HG03354 (cell line): Measurements from ENCODE around the gene MGAT4C.
"Not testable (repeated sequence)": the region's sequence is repeated elsewhere in the genome, so short reads cannot be mapped to it uniquely, and the experiment has no call there.

Experiments used
- ATAC-seq: cut with Tn5 transposase; IDR thresholded peaks from one replicate; pipeline ENCODE4 v1.9.1; 2021; ENCODE audit warnings: mild to moderate bottlenecking; ENCODE audit not compliant: unreplicated experiment, poor library complexity, severe bottlenecking

MGAT4C gene

DNA sequence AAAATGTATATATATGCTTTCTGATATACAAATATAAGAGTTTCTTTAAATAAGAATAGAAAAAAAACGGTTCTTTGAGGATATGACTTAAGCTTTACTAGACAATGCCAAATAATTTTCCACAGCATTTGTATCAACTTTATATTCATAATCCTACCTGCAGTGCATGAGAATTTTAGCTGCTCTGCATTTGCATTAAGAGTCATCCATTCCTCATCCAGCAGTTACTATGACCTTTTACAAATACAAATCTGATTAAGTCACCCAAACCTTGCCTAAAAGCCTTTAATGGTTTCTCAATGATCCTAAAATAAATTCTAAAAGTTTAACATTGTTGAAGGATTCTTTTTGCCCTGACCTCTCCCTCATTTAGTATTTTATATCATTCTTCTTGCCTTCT lies 116.5 kb downstream of the MGAT4C start:
- no peak for ATAC-seq

DNA sequence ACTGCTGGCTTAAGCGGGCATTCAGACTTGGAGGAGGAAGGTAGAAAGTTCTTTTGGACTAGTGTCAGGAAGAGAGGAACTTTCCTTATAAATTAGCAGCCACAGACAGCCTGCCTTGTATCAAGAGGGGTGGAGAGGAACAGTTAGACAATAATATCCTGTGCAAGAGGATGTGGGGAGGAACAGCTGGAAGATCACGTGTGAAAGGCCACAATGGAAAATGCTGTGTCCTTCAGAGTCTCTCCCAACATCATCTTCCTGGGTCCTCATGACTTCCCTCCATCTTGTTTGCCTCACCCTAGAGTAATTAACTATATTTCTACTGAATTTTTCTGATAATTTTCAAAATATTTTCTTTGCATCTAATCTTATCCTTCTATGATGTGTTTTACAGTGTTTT lies 117.4 kb downstream of the MGAT4C start:
- ATAC-seq = no peak

DNA sequence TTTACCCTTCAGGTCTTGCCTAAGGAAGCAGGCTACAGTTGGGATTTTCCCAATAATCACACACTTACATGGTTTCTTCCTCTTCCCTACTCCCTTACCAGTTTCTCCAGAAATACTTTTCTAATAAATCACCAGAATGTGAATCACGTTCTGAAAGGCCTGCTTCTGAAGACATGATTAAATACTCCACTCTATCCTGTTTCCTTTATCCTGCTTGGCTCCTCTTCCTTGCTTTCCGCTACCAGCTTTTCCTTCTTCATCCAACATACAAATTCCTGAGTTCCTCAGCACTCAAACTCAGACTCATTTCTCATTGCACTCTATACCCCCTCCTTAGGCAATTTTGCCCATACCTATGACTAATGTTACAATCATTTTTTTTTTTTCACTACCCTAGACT lies 118.3 kb downstream of the MGAT4C start:
- ATAC-seq = no peak

DNA sequence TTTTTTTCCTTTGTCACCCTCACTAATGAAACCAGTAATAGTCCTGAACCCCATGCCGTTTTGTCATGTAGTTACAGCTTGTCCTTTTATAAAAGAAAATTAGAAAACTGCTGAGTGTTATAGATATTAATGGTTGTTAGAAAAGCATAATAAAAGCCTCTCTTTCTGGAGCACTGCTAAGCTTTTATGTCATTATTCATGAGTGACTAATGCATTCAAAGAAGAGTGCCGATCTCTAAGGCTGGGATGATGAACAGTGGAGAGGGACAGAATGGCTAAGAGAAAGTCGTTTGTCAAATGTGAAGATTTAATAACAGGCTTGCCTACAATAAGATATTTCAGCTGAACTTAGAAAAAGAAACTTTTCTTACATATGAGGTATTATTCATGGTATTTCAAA lies 121.6 kb downstream of the MGAT4C start:
- no peak for ATAC-seq

DNA sequence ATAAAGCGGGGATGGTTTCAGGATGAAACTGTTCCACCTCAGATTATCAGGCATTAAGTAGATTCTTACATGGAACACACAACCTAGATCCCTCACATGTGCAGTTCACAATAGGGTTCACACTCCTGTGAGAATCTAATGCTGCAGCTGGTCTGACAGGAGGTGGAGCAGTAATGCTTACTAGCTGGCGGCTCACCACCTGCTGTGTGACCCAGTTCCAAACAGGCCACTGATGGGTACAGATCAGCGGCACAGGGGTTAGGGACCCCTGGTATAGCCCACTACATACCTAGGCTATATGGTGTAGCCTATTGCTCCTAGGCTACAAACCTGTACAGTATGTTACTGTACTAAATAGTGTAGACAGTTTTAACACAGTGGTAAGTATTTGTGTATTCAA lies 129.3 kb downstream of the MGAT4C start:
- ATAC-seq = not testable (repeated sequence)

DNA sequence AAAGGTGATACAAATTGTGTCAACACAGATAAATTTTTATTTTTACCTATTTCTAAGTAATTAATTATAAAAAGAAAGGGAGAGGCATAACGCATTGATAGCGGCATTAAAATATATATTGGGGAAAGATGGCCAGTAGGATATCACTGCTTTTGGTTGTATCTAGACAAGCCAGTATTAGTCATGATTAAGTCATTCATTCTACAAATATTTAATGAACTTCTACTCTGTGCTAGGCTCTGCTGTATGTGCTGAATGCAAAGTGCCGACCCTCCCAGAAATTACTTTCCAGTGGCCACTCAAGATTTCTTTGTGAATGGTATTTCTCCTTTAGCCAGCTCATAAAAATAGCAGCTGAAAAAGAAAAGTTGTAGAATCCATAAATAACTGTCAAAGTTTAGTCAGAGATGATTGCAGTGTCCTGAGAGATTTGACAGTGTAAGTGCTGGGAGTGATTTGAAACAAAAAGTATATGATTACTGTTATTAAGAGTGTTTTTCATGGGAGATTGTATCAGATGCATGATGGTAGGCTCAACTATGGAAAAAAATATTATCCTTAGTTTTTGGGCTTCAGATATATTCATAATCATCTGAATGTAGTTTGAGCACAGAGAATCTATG lies 133.2 kb downstream of the MGAT4C start:
- no peak for ATAC-seq

DNA sequence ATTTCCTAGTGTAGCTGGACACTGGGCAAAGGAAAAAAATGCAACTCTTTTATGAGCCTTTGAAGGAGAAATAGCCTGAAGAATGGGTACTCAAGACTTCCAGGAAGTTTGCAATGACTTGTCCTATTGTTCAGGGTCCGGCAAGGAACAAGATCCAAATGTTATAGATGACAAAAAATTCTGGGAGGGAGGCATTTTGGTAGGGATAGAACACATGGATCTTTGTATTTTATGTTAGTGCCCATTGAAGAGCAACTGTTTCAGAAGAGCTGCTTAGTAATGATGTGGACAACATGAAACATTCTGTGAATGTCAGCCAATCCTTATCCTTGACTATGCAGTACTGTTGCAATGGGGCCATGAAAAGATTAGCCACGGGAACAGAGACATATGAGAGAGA lies 138.0 kb downstream of the MGAT4C start:
- no peak for ATAC-seq

DNA sequence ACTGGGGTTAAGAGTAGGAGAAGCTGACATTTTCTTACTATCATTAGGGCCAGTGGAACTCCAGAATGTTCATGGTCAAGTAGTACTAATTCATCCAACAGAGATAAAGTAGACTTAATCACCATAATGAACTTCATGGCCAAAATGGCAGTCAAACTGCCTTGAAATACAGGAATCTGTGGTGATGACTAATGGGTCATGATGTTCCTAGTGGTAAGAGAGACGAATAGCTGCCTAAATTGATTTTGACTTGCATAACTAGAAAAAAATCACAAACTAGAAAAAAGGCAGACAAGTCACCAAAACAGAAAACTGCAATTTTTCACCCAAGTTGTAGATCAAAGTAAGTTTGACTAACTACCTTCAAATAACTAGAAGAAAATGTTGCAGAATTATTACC lies 138.5 kb downstream of the MGAT4C start:
- ATAC-seq = no peak

DNA sequence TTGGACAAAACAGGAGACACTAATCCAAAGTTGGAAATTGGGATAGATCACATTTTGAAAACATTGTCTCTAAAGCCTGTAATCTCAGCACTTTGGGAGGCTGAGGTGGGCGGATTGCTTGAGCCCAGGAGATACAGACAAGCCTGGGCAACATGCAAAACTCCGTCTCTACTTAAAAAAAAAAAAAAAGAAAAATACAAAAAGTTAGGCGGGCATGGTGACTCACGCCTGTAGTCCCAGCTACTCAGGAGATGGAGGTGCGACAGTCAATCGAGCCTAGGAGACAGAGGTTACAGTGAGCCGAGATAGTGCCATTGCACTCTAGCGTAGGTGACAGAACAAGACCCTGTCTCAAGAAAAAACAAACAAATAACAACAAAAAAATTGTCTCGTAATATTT lies 152.1 kb downstream of the MGAT4C start:
- ATAC-seq = no peak

DNA sequence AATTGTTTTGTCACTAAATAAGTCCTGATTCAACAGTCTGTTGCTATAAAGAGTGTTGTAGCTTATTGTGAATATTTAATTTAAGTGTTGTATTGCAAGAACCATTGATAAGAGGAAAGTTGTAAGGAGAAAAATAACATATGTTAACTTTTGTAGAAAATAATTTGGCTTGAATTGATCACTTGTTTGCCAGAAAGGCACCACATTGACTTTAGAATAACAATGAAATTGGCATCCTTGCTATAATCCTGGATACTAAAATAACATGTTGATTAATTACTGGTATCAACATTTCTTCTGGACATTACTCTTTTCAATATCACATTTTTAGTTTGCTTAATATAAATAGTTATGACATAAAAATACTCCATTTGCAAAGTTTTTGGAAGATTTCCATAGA lies 159.0 kb downstream of the MGAT4C start:
- no peak for ATAC-seq

DNA sequence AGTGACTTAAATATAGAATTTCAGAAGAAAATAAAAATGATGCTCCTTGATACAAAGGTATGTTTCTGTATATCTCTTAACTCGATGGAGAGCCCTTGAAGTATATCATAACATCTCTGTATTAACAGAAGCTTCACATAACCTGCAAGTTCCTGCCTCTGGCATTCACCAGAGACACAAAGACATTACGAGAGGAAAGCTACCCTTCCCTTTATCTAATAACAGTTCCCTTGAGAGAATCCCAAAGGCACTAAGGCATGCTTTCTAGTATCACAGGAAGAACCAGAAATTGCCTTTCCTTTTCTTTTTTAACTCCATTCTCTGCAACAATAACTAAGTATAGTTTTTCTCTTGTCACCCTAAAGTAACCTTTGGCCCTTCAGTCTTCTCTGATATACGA lies 164.5 kb downstream of the MGAT4C start:
- ATAC-seq = no peak

DNA sequence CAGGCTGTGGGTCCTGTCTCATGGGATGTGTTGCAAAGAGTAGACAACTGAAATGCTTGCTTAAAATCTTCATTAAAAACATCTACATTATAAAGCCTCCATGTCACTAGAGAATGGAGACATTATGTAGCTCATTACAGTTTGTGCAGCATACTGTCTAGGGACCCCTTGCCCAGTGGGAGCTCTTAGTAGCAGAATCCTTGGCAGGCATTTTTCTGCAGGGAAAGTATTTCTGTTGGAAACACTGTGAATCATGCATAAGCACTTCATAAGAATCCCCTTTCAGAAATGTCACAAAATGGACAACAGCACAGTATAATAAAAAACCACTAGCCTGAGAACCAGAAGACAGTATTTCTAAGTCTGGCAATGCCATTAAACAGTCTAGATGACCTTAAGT lies 174.3 kb downstream of the MGAT4C start:
- ATAC-seq = no peak

DNA sequence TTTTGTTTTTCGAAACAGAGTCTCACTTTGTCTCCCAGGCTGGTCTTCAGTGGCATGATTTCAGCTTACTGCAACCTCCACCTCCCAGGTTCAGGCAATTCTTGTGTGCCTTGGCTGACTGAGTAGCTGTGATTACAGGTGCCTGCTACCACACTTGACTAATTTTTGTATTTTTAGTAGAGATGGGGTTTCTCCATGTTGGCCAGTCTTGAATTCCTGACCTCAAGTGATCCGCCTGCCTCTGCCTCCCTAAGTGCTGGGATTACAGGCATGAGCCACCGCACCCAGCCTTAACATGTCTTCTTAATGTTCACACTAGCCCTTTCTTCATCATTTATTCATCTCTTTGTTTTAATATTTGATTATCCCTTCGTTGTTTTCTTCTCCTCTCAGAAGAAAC lies 197.1 kb downstream of the MGAT4C start:
- ATAC-seq = not testable (repeated sequence)

DNA sequence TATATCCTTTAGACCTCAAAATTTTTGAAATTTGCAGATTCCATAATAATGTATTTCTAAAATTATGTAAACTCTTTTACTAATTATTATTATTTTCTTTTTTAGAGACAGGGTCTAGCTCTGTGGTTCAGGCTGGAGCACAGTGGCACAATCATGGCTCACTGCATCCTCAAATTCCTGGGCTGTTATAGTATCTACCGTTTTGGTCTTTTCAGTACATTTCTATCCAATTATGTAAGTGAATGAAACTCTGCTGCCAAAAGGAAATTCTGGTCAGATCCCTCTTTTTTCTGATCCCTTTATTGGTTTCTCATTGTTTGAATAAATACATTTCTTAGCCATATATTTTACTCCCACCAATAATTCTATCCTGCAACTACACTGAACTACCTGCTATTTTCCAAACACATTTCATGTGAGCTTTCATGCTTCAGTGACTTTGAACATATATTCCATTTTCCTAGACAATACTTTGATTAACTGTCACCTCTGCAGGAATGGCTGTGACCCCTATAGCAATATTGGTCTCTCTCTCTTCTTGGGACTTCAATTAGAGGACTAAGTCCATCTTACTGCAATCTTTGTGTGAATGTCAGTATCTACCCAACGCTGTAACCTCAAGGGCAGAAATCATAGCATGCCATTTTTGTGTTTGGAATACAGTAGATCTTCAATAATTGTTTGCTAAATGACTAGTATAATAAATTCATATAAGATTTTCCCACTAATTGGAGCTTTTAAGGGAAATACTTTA lies 198.9 kb downstream of the MGAT4C start:
- ATAC-seq = no peak

DNA sequence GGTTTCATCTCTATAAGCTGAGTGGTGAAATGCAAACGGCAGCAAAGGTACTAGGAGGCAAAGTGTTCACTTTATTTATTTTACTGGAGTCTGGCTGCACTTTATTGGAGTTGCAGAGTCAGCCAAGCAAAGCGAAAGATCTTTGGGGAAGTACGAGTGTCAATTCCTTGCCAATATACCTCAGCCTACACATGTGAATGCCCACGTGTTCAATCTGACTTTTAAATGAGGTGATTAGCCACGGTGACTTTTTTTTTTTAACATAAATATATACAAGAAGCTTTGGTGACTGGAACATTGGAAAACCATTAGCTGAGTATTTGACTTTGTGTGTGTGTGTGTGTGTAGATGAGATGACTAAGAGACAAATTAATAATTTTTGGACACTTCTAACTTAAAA lies 203.3 kb downstream of the MGAT4C start:
- ATAC-seq = no peak

DNA sequence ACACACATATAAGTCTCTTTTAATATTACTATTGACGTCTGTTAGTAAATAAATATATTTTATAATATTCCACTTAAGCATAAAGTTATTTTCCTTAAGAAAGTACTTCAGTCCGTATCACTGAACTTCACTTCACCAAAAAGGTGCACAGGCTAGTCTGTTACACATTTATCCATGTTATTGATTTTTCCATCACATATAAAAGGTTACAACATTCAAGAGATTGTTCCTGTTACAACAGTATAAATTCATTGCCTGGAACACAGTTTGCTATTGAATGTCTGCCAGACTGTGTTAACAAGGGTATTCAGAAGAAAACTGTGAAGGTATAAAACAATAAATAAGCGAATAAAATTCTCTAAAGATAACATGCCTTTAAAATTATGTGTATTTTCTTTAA lies 206.2 kb downstream of the MGAT4C start:
- ATAC-seq = no peak

DNA sequence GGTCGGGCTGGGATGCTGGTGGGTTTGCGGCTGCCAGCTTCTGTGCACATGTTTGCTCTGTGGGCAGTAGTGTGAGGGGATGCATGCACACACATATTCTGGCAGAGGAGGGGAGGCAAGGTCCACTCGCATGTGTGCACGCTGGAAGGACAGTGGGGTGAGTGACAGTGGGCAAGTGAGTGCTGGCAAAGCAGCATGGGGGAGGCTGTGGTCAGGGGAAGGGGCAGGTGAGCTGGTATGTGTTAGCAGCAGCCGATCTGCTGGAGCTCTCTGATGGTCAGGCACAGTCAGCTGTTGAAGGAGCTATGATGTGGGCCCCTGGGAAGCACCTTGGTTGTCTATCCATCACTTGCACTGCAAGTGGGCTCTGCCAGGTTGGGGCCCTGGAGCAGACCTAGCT lies 211.8 kb downstream of the MGAT4C start:
- ATAC-seq = no peak

DNA sequence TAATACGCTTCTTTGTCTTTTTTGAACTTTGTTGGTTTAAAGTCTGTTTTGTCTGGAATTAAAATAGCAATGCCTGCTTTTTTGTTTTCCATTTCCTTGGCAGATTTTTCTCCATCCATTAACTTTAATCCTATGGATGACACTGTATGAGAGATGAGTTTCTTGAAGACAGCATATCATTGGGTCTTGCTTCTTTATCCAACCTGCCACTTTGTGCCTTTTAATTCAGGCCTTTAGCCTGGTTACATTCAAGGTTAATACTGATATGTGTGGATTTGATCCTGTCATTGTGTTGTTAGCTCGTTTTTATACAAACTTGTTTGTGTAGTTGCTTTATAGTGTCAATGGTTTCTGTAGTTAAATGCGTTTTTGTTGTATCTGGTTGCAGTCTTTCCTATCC lies 214.1 kb downstream of the MGAT4C start:
- no peak for ATAC-seq

DNA sequence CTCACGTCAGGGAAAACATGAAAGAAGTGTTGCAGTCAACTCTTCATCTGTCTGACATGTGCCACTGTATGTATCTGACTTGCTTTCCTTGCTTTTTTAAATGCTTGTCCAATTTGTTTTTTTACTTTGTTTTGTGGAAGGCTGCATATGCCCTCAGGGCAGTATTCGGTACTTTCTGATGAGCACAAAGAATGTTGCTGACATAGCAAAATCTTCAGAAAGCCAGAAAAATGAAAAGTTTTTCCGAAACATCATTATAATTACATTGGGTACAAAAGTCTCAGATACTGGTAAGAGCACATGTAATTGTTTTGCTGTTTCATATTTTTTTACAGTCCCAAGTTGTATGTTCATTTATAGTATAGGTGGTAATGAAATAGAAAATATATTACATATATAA lies 237.8 kb downstream of the MGAT4C start:
- no peak for ATAC-seq

DNA sequence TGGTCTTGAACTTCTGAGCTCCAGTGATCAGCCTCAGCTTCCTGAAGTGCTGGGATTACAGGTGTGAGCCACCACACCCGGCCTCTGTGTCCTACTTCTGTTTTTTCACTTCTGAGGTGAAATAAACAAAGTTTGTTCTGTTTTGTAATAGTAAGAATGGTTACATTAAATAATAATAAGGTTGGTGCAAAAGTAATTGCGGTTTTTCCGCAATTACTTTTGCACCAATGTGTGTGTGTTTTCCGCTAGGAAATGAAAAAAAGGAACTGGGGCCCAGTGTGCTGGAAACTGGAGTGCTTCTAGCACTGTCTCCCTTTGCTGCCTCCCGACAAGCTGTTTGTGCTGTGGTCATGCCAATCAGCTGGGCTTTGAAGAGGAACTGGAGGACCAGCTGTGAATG lies 241.2 kb downstream of the MGAT4C start:
- ATAC-seq = no peak

DNA sequence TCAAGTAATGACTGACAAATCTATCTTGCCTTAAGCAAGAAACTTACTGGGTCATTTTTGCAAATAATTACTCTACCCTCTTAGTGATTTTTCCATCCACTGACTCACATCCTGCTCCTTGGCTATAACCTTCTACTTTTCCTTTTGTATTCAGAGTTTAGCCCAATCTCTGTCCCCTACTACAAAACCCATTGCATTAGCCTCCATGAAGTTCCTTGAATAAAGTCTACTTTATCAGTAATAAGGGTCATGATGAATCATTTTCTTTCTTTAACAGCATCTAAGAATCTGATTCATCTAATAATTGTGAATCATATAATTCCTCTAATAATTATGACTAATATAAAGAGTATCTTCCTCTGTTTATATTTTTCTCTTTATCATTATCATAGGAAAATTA lies 249.5 kb downstream of the MGAT4C start:
- ATAC-seq = no peak

DNA sequence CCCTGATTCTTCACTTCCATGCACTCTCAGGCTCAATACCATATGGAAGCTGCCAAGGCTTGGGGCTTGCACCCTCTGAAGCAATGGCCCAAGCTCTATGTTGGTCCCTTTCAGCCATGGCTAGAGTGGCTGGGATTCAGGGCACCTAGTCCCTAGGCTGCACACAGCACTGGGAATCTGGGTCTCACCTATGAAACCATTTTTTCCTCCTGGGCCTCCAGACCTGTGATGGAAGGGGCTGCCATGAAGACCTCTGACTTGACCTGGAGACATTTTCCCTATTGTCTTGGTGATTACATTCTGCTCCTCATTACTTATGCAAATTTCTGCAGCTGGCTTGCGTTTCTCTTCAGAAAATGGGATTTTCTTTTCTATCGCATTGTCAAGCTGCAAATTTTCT lies 258.1 kb downstream of the MGAT4C start:
- no peak for ATAC-seq
